CD4-positive, alpha-beta T cell (primary cell): Measurements from ENCODE around the gene FGF10. TPM values are rescaled to one million over a fixed set of nuclear protein-coding genes. Genes with fewer than 3 reads are reported as not detected.

ENCODE experiments used
- ATAC-seq: fragments of 200-7000 bp; cut with Tn5 transposase; one replicate; pipeline ENCODE4 v1.10.0; 2022; ENCODE audit warnings: mild to moderate bottlenecking; ENCODE audit not compliant: poor library complexity
- CTCF ChIA-PET: fragments of 350-600 bp; sonication (Branson Sonifier 250); formaldehyde crosslinking; loops from one replicate; lab custom pipeline; 2021; ENCODE audit warnings: antibody characterized with exemption, inconsistent platforms; lab: Charles Lee
- POLR2A ChIA-PET: fragments of 350-600 bp; sonication (Branson Sonifier 250); formaldehyde crosslinking; loops from one replicate; lab custom pipeline; 2021; ENCODE audit warnings: antibody characterized with exemption, inconsistent platforms; lab: Charles Lee
- DNase-seq, 14 experiments: peaks; one replicate each; pipeline ENCODE4 v3.0.0-alpha.2; 2013 to 2020; ENCODE audit warnings: mixed read lengths in 2 of 14
- H3K27ac ChIP-seq, 2 donors: one replicate each; pipeline versions ENCODE4 v1.5.1 to v1.7.0; 2013; ENCODE audit warnings: low read length in 2 of 2, low read depth in 1 of 2, mild to moderate bottlenecking in 1 of 2
- H3K27me3 ChIP-seq, 2 experiments: 1 replicate in 1 of 2; 2 replicates in 1 of 2; pipeline versions ENCODE4 v1.6.1 to v1.7.0; 2013; ENCODE audit warnings: low read length in 2 of 2, control low read depth in 1 of 2, mild to moderate bottlenecking in 1 of 2, moderate library complexity in 1 of 2; ENCODE audit not compliant: insufficient read depth in 2 of 2, control insufficient read depth in 1 of 2
- H3K36me3 ChIP-seq: one replicate; pipeline ENCODE4 v1.6.1; 2013; ENCODE audit warnings: low read length, control low read depth; ENCODE audit not compliant: insufficient read depth
- H3K4me1 ChIP-seq: one replicate; pipeline ENCODE4 v1.6.1; 2013; ENCODE audit warnings: low read length, control low read depth; ENCODE audit not compliant: insufficient read depth
- H3K4me3 ChIP-seq: one replicate; pipeline ENCODE4 v1.5.1; 2013; ENCODE audit warnings: mild to moderate bottlenecking, low read length, moderate library complexity
- H3K9me3 ChIP-seq, 2 experiments: 1 replicate in 1 of 2; 2 replicates in 1 of 2; pipeline versions ENCODE4 v1.6.1 to v1.7.0; 2013; ENCODE audit warnings: low read length in 2 of 2, mild to moderate bottlenecking in 2 of 2, control low read depth in 1 of 2, moderate library complexity in 1 of 2; ENCODE audit not compliant: control insufficient read depth in 1 of 2, insufficient read depth in 1 of 2
- H3K27ac Mint-ChIP-seq: one replicate; pipeline ENCODE4 v1.8.0; 2020; ENCODE audit warnings: mixed read lengths
- H3K27me3 Mint-ChIP-seq: one replicate; pipeline ENCODE4 v1.8.0; 2021; ENCODE audit warnings: mixed read lengths
- H3K36me3 Mint-ChIP-seq: one replicate; pipeline ENCODE4 v1.8.0; 2021; ENCODE audit warnings: low read depth, mixed read lengths
- H3K4me1 Mint-ChIP-seq: one replicate; pipeline ENCODE4 v1.8.0; 2021; ENCODE audit warnings: low read depth, mixed read lengths
- H3K4me3 Mint-ChIP-seq: one replicate; pipeline ENCODE4 v1.8.0; 2020; ENCODE audit warnings: mild to moderate bottlenecking, mixed read lengths
- H3K9me3 Mint-ChIP-seq: one replicate; pipeline ENCODE4 v1.8.0; 2020; ENCODE audit warnings: mixed read lengths
- CTCF ChIP-seq: fragments of 200-600 bp; IDR thresholded peaks from one replicate; pipeline ENCODE4 v1.8.0; 2022; ENCODE audit warnings: antibody characterized with exemption, mild to moderate bottlenecking
- intact Hi-C, 2 experiments: fragments of 100-400 bp; cut with DNase I in 1 of 2; cut with micrococcal nuclease in 1 of 2; formaldehyde crosslinking; loops; one replicate each; pipeline versions ENCODE4 v1.15.1 to v1.9.0; 2023 to 2025; cut with DNase I, micrococcal nuclease
- total RNA-seq, 174 experiments: library from RNA in 2 of 174; stranded (reverse) in 2 of 174; gene quantifications; one replicate each; pipeline ENCODE4 v1.2.3 and lab custom pipeline; 2021 to 2026

Gene FGF10
- total RNA-seq, 2 experiments from 2014 or later = not detected

- H3K4me3 Mint-ChIP-seq = no peak overlapping the region
- H3K9me3 Mint-ChIP-seq = no peaks in the 10 kb centered on the region
- H3K4me1 Mint-ChIP-seq = no peaks in the 10 kb centered on the region
- Histone ChIP-seq H3K27ac (no peak overlapping the region), H3K9me3 (peaks cover 0 to 3% of the 10 kb centered on the region in 2 experiments), H3K4me3 (no peak overlapping the region), H3K4me1 (no peaks in the 10 kb centered on the region), H3K27me3 (no peaks in the 10 kb centered on the region), H3K36me3 (no peaks in the 10 kb centered on the region)
- intact Hi-C loops = no loop called here
- H3K36me3 Mint-ChIP-seq = no peaks in the 10 kb centered on the region
- no peak for TF ChIP-seq CTCF
- DNase-seq = no peak
- no peak for ATAC-seq
- ChIA-PET CTCF (no interaction called here), POLR2A (no interaction called here)
- no peaks in the 10 kb centered on the region for H3K27me3 Mint-ChIP-seq
- H3K27ac Mint-ChIP-seq = no peak overlapping the region
Measured at GRCh38 chr5:44257653-44258365, 131.4 kb downstream of the FGF10 start.

- CTCF ChIA-PET = no interaction called here
- intact Hi-C loops = no loop called here
- H3K27ac Mint-ChIP-seq = no peak overlapping the region
Measured at GRCh38 chr5:44257221-44257620, 132.0 kb downstream of the FGF10 start.

More at GRCh38 chr5:44257221-44257620, 132.0 kb downstream of the FGF10 start:
- H3K4me1 Mint-ChIP-seq = no peaks in the 10 kb centered on the region
- Histone ChIP-seq H3K27me3 (no peaks in the 10 kb centered on the region), H3K4me3 (no peak overlapping the region), H3K9me3 (peaks cover 0 to 3% of the 10 kb centered on the region in 2 experiments), H3K4me1 (no peaks in the 10 kb centered on the region), H3K36me3 (no peaks in the 10 kb centered on the region), H3K27ac (no peak overlapping the region)
- ATAC-seq = no peak
- H3K36me3 Mint-ChIP-seq = no peaks in the 10 kb centered on the region
- no peak overlapping the region for H3K4me3 Mint-ChIP-seq
- H3K27me3 Mint-ChIP-seq = no peaks in the 10 kb centered on the region
- DNase-seq = no peak
- H3K9me3 Mint-ChIP-seq = peaks cover 3% of the 10 kb centered on the region
- TF ChIP-seq CTCF = no peak
- POLR2A ChIA-PET = no interaction called here
